H9 (cell line): Measurements from ENCODE around the gene LENG9. TPM values are rescaled to one million over a fixed set of nuclear protein-coding genes. Genes with fewer than 3 reads are reported as not detected.
"Not testable (repeated sequence)": the region's sequence is repeated elsewhere in the genome, so short reads cannot be mapped to it uniquely, and the experiment has no call there.

Experiments used
- DNase-seq: peaks from one replicate; pipeline ENCODE4 v3.0.0-alpha.2; 2017
- H2AFZ ChIP-seq: one replicate; pipeline ENCODE4 v1.6.1; 2013; ENCODE audit warnings: mild to moderate bottlenecking, low read length, control low read depth, moderate library complexity
- H2AK5ac ChIP-seq: 2 replicates; pipeline ENCODE4 v1.6.1; 2013; ENCODE audit warnings: low read length, control low read depth, mixed read lengths; ENCODE audit not compliant: insufficient read length
- H2BK120ac ChIP-seq: one replicate; pipeline ENCODE4 v1.6.1; 2013; ENCODE audit warnings: low read depth, mild to moderate bottlenecking, low read length, control low read depth, inconsistent platforms; ENCODE audit not compliant: poor library complexity, severe bottlenecking
- H2BK12ac ChIP-seq: 2 replicates; pipeline ENCODE4 v1.6.1; 2013; ENCODE audit warnings: low read length, control low read depth, mixed read lengths, low read depth; ENCODE audit not compliant: insufficient read length
- H2BK15ac ChIP-seq: 2 replicates; pipeline ENCODE4 v1.6.1; 2013; ENCODE audit warnings: low read depth, low read length, control low read depth
- H2BK20ac ChIP-seq: one replicate; pipeline ENCODE4 v1.6.1; 2013; ENCODE audit warnings: low read depth, mild to moderate bottlenecking, low read length, control low read depth, inconsistent platforms; ENCODE audit not compliant: poor library complexity, severe bottlenecking
- H2BK5ac ChIP-seq: 2 replicates; pipeline ENCODE4 v1.6.1; 2013; ENCODE audit warnings: low read length, control low read depth, mixed read lengths; ENCODE audit not compliant: insufficient read length
- H3K14ac ChIP-seq: 2 replicates; pipeline ENCODE4 v1.6.1; 2013; ENCODE audit warnings: low read length, control low read depth; ENCODE audit not compliant: insufficient read depth
- H3K18ac ChIP-seq: 2 replicates; pipeline ENCODE4 v1.6.1; 2013; ENCODE audit warnings: low read depth, mild to moderate bottlenecking, mixed read lengths, low read length, control low read depth; ENCODE audit not compliant: insufficient read length
- H3K23ac ChIP-seq: 2 replicates; pipeline ENCODE4 v1.6.1; 2013; ENCODE audit warnings: low read length, control low read depth, mixed read lengths, low read depth; ENCODE audit not compliant: insufficient read length
- H3K23me2 ChIP-seq: 2 replicates; pipeline ENCODE4 v1.6.1; 2013; ENCODE audit warnings: low read depth, mild to moderate bottlenecking, mixed read lengths, low read length, control low read depth; ENCODE audit not compliant: insufficient read length, poor library complexity, severe bottlenecking
- H3K27ac ChIP-seq: 2 replicates; pipeline ENCODE4 v1.5.1; 2013; ENCODE audit warnings: low read length, control low read depth, mixed read lengths, low read depth; ENCODE audit not compliant: insufficient read length
- H3K27me3 ChIP-seq: 2 replicates; pipeline ENCODE4 v1.6.1; 2013; ENCODE audit warnings: low read length, control low read depth, inconsistent platforms; ENCODE audit not compliant: insufficient read depth
- H3K4ac ChIP-seq: 2 replicates; pipeline ENCODE4 v1.6.1; 2013; ENCODE audit warnings: low read depth, mild to moderate bottlenecking, control low read depth, inconsistent platforms, low read length, moderate library complexity
- H3K4me1 ChIP-seq: 2 replicates; pipeline ENCODE4 v1.6.1; 2013; ENCODE audit warnings: low read length, control low read depth, inconsistent platforms; ENCODE audit not compliant: insufficient read depth
- H3K4me2 ChIP-seq: 2 replicates; pipeline ENCODE4 v1.6.1; 2013; ENCODE audit warnings: low read length, control low read depth, mixed read lengths; ENCODE audit not compliant: insufficient read length, insufficient read depth
- H3K56ac ChIP-seq: 2 replicates; pipeline ENCODE4 v1.6.1; 2013; ENCODE audit warnings: low read depth, mild to moderate bottlenecking, mixed read lengths, low read length, control low read depth; ENCODE audit not compliant: insufficient read length
- H3K79me1 ChIP-seq: 2 replicates; pipeline ENCODE4 v1.6.1; 2013; ENCODE audit warnings: low read depth, mild to moderate bottlenecking, moderate library complexity, low read length, control low read depth, inconsistent platforms; ENCODE audit not compliant: insufficient read depth, poor library complexity, severe bottlenecking
- H3K79me2 ChIP-seq: 2 replicates; pipeline ENCODE4 v1.6.1; 2013; ENCODE audit warnings: low read length, control low read depth, inconsistent platforms; ENCODE audit not compliant: insufficient read depth
- H3K9ac ChIP-seq: 2 replicates; pipeline ENCODE4 v1.6.1; 2013; ENCODE audit warnings: low read length, control low read depth, mixed read lengths; ENCODE audit not compliant: insufficient read length; ENCODE audit errors: extremely low read depth
- H3K9me3 ChIP-seq: one replicate; pipeline ENCODE4 v1.6.1; 2013; ENCODE audit warnings: low read depth, low read length, inconsistent platforms; ENCODE audit not compliant: control insufficient read depth
- H3T11ph ChIP-seq: one replicate; pipeline ENCODE4 v1.6.1; 2013; ENCODE audit warnings: mild to moderate bottlenecking, low read length, control low read depth, inconsistent platforms
- H4K20me1 ChIP-seq: one replicate; pipeline ENCODE4 v1.6.1; 2013; ENCODE audit not compliant: control insufficient read depth, insufficient read length, insufficient read depth
- H4K5ac ChIP-seq: 2 replicates; pipeline ENCODE4 v1.6.1; 2013; ENCODE audit warnings: low read depth, mild to moderate bottlenecking, mixed read lengths, low read length, control low read depth; ENCODE audit not compliant: insufficient read length
- H4K8ac ChIP-seq: replicated peaks from 2 replicates; pipeline ENCODE4 v1.6.1; 2013; ENCODE audit warnings: low read length, control low read depth, mixed read lengths, low read depth; ENCODE audit not compliant: insufficient read length
- H4K91ac ChIP-seq: 2 replicates; pipeline ENCODE4 v1.6.1; 2013; ENCODE audit warnings: low read depth, mild to moderate bottlenecking, moderate library complexity, mixed read lengths, low read length, control low read depth; ENCODE audit not compliant: insufficient read length
- H3K27ac Mint-ChIP-seq, 3 experiments: 2 replicates in 2 of 3; 3 replicates in 1 of 3; pipeline ENCODE4 v1.8.0; 2020 to 2021; ENCODE audit warnings: mixed read lengths in 3 of 3, mild to moderate bottlenecking in 1 of 3, moderate library complexity in 1 of 3
- H3K27me3 Mint-ChIP-seq: 2 replicates; pipeline ENCODE4 v1.8.0; 2021; ENCODE audit warnings: low read depth, mild to moderate bottlenecking, moderate library complexity, mixed read lengths
- H3K36me3 Mint-ChIP-seq, 3 experiments: 2 replicates in 2 of 3; 3 replicates in 1 of 3; pipeline ENCODE4 v1.8.0; 2020 to 2021; ENCODE audit warnings: low read depth in 3 of 3, mixed read lengths in 3 of 3; ENCODE audit not compliant: insufficient read depth in 1 of 3
- H3K4me1 Mint-ChIP-seq, 2 experiments: 2 replicates each; pipeline ENCODE4 v1.8.0; 2020; ENCODE audit warnings: mixed read lengths in 2 of 2
- H3K4me3 Mint-ChIP-seq, 2 experiments: 2 replicates in 1 of 2; 3 replicates in 1 of 2; pipeline ENCODE4 v1.8.0; 2020 to 2021; ENCODE audit warnings: mild to moderate bottlenecking in 2 of 2, mixed read lengths in 2 of 2, moderate library complexity in 1 of 2
- H3K9me3 Mint-ChIP-seq, 2 experiments: 2 replicates in 1 of 2; 3 replicates in 1 of 2; pipeline ENCODE4 v1.8.0; 2020; ENCODE audit warnings: mild to moderate bottlenecking in 2 of 2, mixed read lengths in 2 of 2, moderate library complexity in 1 of 2
- CTCF ChIP-seq: fragments of 200-600 bp; sonication (generic); conservative IDR thresholded peaks from 3 replicates; pipeline ENCODE4 v1.8.0; 2021; ENCODE audit warnings: antibody characterized with exemption, mild to moderate bottlenecking
- WGBS: extraction: QIAGEN DNeasy Blood & Tissue Kit; methylation state at CpG from one replicate; pipeline ENCODE4 v1.1.7; 2013; ENCODE audit warnings: missing lambda C conversion rate, low lambda C conversion rate, mixed read lengths; ENCODE audit not compliant: insufficient read length; ENCODE audit errors: extremely low coverage; 5-methylcytosine and 5-hydroxymethylcytosine counted together
- total RNA-seq: library from RNA; stranded (reverse); gene quantifications from 2 replicates; pipeline ENCODE4 v1.2.1, GENCODE V29; 2021

LENG9 gene
- total RNA-seq, 1 experiment from 2014 or later: 3.8 TPM

- TF ChIP-seq CTCF: no peak
- Histone ChIP-seq H4K8ac (no peak within 1 kb of the TSS), H3K56ac (no peak within 1 kb of the TSS), H2BK15ac (no peak within 1 kb of the TSS), H4K20me1 (no peaks in the 10 kb centered on the region), H3K18ac (no peak within 1 kb of the TSS), H2BK5ac (no peak within 1 kb of the TSS), H3K79me1 (no peaks in the 10 kb centered on the region), H3K9me3 (peaks cover 31% of the 10 kb centered on the region), H2BK20ac (no peak within 1 kb of the TSS), H3K79me2 (no peaks in the 10 kb centered on the region), H4K91ac (no peak within 1 kb of the TSS), H2AK5ac (no peak within 1 kb of the TSS), H3K4me1 (no peaks in the 10 kb centered on the region), H3K27me3 (no peaks in the 10 kb centered on the region), H3K23me2 (no peaks in the 10 kb centered on the region), H2AFZ (no peak within 1 kb of the TSS), H3K4ac (no peak within 1 kb of the TSS), H3K4me2 (no peak within 1 kb of the TSS), H3K23ac (no peak within 1 kb of the TSS), H3K14ac (no peak within 1 kb of the TSS), H2BK120ac (no peak within 1 kb of the TSS), H3T11ph (no peak within 1 kb of the TSS), H3K9ac (no peak within 1 kb of the TSS), H4K5ac (no peak within 1 kb of the TSS), H2BK12ac (no peak within 1 kb of the TSS), H3K27ac (no peak within 1 kb of the TSS)
- no CpG with 5 or more reads among the region's 14 CpGs for WGBS
- no peak for DNase-seq
- Mint-ChIP-seq H3K4me1 (no peaks in the 10 kb centered on the region), H3K36me3 (peaks cover 6 to 26% (median 8%) of the 10 kb centered on the region in 3 experiments; a peak in 3 of 7 replicates), H3K27me3 (peaks cover 7% of the 10 kb centered on the region), H3K9me3 (peaks cover 84 to 94% of the 10 kb centered on the region in 2 experiments), H3K27ac (no peak within 1 kb of the TSS), H3K4me3 (no peak within 1 kb of the TSS; a peak in 1 of 5 replicates)
Observed at GRCh38 chr19:54502518-54503048, 39.0 kb upstream of the LENG9 start, which contains the start of gene LAIR2. Gene LAIR2 (plus strand): TSS chr19:54502831. CDS start chr19:54502919, 88 bp downstream.

- H3K27ac Mint-ChIP-seq, H2AK5ac ChIP-seq, H3K27ac ChIP-seq, H3K27me3 ChIP-seq, H4K91ac ChIP-seq, H4K20me1 ChIP-seq, H4K8ac ChIP-seq, DNase-seq, H2BK20ac ChIP-seq, H3K23me2 ChIP-seq, H3K56ac ChIP-seq, H3K23ac ChIP-seq, H4K5ac ChIP-seq, H3K4me1 ChIP-seq, H2BK15ac ChIP-seq, H2BK5ac ChIP-seq, H3K4me2 ChIP-seq, H2BK120ac ChIP-seq, H3T11ph ChIP-seq, H3K79me2 ChIP-seq, H3K4me1 Mint-ChIP-seq, H2AFZ ChIP-seq, H2BK12ac ChIP-seq, H3K9ac ChIP-seq, H3K18ac ChIP-seq, H3K79me1 ChIP-seq, H3K27me3 Mint-ChIP-seq, H3K4me3 Mint-ChIP-seq, H3K14ac ChIP-seq, H3K4ac ChIP-seq: not testable (repeated sequence)
- H3K9me3 Mint-ChIP-seq: peaks cover 80 to 93% of the 10 kb centered on the region in 2 experiments
- H3K9me3 ChIP-seq: peaks cover 24% of the 10 kb centered on the region
- WGBS: no CpG with 5 or more reads among the region's 9 CpGs
- H3K36me3 Mint-ChIP-seq: peaks cover 4 to 15% (median 8%) of the 10 kb centered on the region in 3 experiments; a peak in 3 of 7 replicates
Observed at GRCh38 chr19:54498451-54498772, 34.8 kb upstream of the LENG9 start.
